Keratinocyte (primary cell): ENCODE measurements around the gene ADRA1B. TPM values are rescaled to one million over a fixed set of nuclear protein-coding genes. Genes with fewer than 3 reads are reported as not detected.

ENCODE experiments used
- DNase-seq: peaks from one replicate; pipeline ENCODE4 v3.0.0-alpha.2; 2011; ENCODE audit warnings: low read depth, missing footprints, low spot score
- FAIRE-seq: peaks from 2 replicates; lab custom pipeline; 2011; peaks lifted over from hg19 to GRCh38; lab: Jason Lieb, UNC
- H2AFZ ChIP-seq: 2 replicates; pipeline ENCODE4 v1.6.0; 2012; ENCODE audit warnings: low read length, control low read depth, inconsistent platforms; ENCODE audit not compliant: control insufficient read depth
- H3K27ac ChIP-seq: 2 replicates; pipeline ENCODE4 v1.5.1; 2011; ENCODE audit warnings: low read length; ENCODE audit not compliant: control insufficient read depth, insufficient read depth
- H3K27me3 ChIP-seq: 3 replicates; pipeline ENCODE4 v1.6.0; 2011; ENCODE audit warnings: low read length; ENCODE audit not compliant: control insufficient read depth, insufficient read depth; ENCODE audit errors: extremely low read depth
- H3K36me3 ChIP-seq, 2 experiments: 2 replicates in 1 of 2; 3 replicates in 1 of 2; pipeline ENCODE4 v1.5.1; 2011; ENCODE audit warnings: low read length in 2 of 2, mild to moderate bottlenecking in 1 of 2; ENCODE audit not compliant: control insufficient read depth in 2 of 2, insufficient read depth in 2 of 2; ENCODE audit errors: extremely low read depth in 1 of 2
- H3K4me1 ChIP-seq: 3 replicates; pipeline ENCODE4 v1.5.1; 2011; ENCODE audit warnings: low read length; ENCODE audit not compliant: control insufficient read depth, insufficient read depth; ENCODE audit errors: extremely low read depth
- H3K4me2 ChIP-seq: 3 replicates; pipeline ENCODE4 v1.6.0; 2011; ENCODE audit warnings: low read depth, low read length; ENCODE audit not compliant: control insufficient read depth, insufficient read depth; ENCODE audit errors: extremely low read depth
- H3K4me3 ChIP-seq, 3 experiments: fragments of 200-600 bp in 1 of 3; sonication (generic) in 1 of 3; 2 replicates in 2 of 3; 3 replicates in 1 of 3; pipeline ENCODE4 v1.5.1; 2011 to 2016; ENCODE audit warnings: low read length in 3 of 3, mild to moderate bottlenecking in 3 of 3, control low read depth in 2 of 3, inconsistent platforms in 1 of 3, low read depth in 1 of 3, mixed read lengths in 1 of 3, mixed run types in 1 of 3, moderate library complexity in 1 of 3; ENCODE audit not compliant: control insufficient read depth in 2 of 3, insufficient read depth in 2 of 3; ENCODE audit errors: extremely low read depth in 1 of 3
- H3K79me2 ChIP-seq: 2 replicates; pipeline ENCODE4 v1.6.0; 2012; ENCODE audit warnings: low read length; ENCODE audit not compliant: control insufficient read depth, insufficient read depth
- H3K9ac ChIP-seq: 3 replicates; pipeline ENCODE4 v1.6.0; 2011; ENCODE audit warnings: low read length; ENCODE audit not compliant: control insufficient read depth, insufficient read depth; ENCODE audit errors: extremely low read depth
- H3K9me1 ChIP-seq: 3 replicates; pipeline ENCODE4 v1.6.0; 2011; ENCODE audit warnings: low read length; ENCODE audit not compliant: control insufficient read depth, insufficient read depth; ENCODE audit errors: extremely low read depth
- H3K9me3 ChIP-seq: 2 replicates; pipeline ENCODE4 v1.5.1; 2012; ENCODE audit warnings: low read depth, low read length; ENCODE audit not compliant: control insufficient read depth
- H4K20me1 ChIP-seq: 3 replicates; pipeline ENCODE4 v1.6.0; 2011; ENCODE audit warnings: low read length; ENCODE audit not compliant: control insufficient read depth, insufficient read depth; ENCODE audit errors: extremely low read depth
- CTCF ChIP-seq, 3 experiments: IDR thresholded peaks in 1 of 3; conservative IDR thresholded peaks in 1 of 3; optimal IDR thresholded peaks in 1 of 3; 2 replicates in 2 of 3; 3 replicates in 1 of 3; pipeline versions ENCODE3 to v1.5.1; 2011; ENCODE audit warnings: low read length in 3 of 3, mild to moderate bottlenecking in 3 of 3, moderate library complexity in 2 of 3, control low read depth in 1 of 3, inconsistent platforms in 1 of 3; ENCODE audit not compliant: insufficient read depth in 2 of 3; ENCODE audit errors: extremely low read depth in 1 of 3
- EZH2 ChIP-seq: IDR thresholded peaks from one replicate; pipeline ENCODE4 v1.6.1; 2012; ENCODE audit warnings: inconsistent platforms, mild to moderate bottlenecking, low read length, moderate library complexity
- dilution Hi-C: fragments of 300-500 bp; cut with MboI; formaldehyde crosslinking; loops from one replicate; pipeline ENCODE4 v1.7.0; 2020; ENCODE audit warnings: low sequenced_read_pairs; ENCODE audit not compliant: extremely low pct_ligation_motif_present
- polyA plus RNA-seq, 5 experiments: library from polyadenylated mRNA; depleted of rRNA in 3 of 5; stranded (reverse) in 3 of 5; stranded (forward) in 1 of 5; unstranded in 1 of 5; fragments of >200 nt; gene quantifications; 1 replicate in 1 of 5; 2 replicates in 3 of 5; 3 replicates in 1 of 5; pipeline versions ENCODE4 v1.2.1 to v1.2.3, GENCODE V29; 2011 to 2012; ENCODE audit warnings: missing spikeins in 2 of 5, low read depth in 1 of 5, low replicate concordance in 1 of 5

The ADRA1B gene
- polyA plus RNA-seq, 1 donor (not counting 4 experiments of a cell fraction or from before 2014, with no cell fraction given), result 0.18 TPM

GRCh38 chr5:159947708-159948358 lies 31.6 kb downstream of the ADRA1B start:
- Histone ChIP-seq H3K27me3 (no peaks in the 10 kb centered on the region), H3K9me3 (no peaks in the 10 kb centered on the region), H3K27ac (no peak overlapping the region), H3K4me1 (no peaks in the 10 kb centered on the region), H4K20me1 (no peaks in the 10 kb centered on the region), H3K4me2 (no peak overlapping the region), H3K4me3 (no peak overlapping the region), H3K9me1 (no peaks in the 10 kb centered on the region), H3K36me3 (no peaks in the 10 kb centered on the region), H3K9ac (no peak overlapping the region), H3K79me2 (no peaks in the 10 kb centered on the region), H2AFZ (no peak overlapping the region)
- TF ChIP-seq CTCF (optimal IDR thresholded peaks at IDR 0.05 in 1 of 3, IDR thresholded peaks at IDR 0.05 in 1 of 3, conservative IDR thresholded peaks at IDR 0.05 in 1 of 3; ENCODE audit: extremely low read depth in 1 of 3, insufficient read depth in 2 of 3, low read length in 3 of 3), result no peak
- no peak for TF ChIP-seq EZH2
- DNase-seq (no peak), FAIRE-seq (no peak)
- dilution Hi-C loops, result no loop called here

DNA sequence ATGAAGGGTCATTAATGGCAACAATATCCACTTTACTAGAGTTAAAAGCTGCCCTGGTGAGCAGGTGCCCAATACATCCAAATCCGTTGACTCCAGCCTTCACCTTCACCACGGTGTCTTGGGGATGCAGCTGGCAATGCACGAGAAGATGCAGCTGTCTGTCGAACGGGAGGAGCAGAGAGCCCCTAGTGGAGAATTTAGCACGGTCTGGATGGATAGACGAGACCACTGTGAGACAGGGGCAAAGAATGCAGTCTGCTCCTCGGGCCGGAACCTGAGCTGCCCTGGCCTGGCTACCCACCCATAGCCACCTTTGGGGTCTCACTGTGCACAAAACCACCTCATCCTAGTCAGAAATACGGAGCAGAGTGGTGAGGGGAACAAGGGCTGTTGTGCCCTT lies 35.1 kb downstream of the ADRA1B start:
- no peak for FAIRE-seq
- Histone ChIP-seq H3K4me2 (no peak overlapping the region), H2AFZ (no peak overlapping the region)

More for the DNA sequence above, 35.1 kb downstream of the ADRA1B start:
- Histone ChIP-seq H3K79me2 (no peaks in the 10 kb centered on the region), H3K4me3 (no peak overlapping the region), H3K27ac (no peak overlapping the region), H3K4me1 (no peaks in the 10 kb centered on the region), H3K9me3 (no peaks in the 10 kb centered on the region), H3K9me1 (no peaks in the 10 kb centered on the region), H3K36me3 (no peaks in the 10 kb centered on the region), H4K20me1 (no peaks in the 10 kb centered on the region), H3K27me3 (no peaks in the 10 kb centered on the region), H3K9ac (no peak overlapping the region)
- TF ChIP-seq EZH2 (no peak), CTCF (optimal IDR thresholded peaks at IDR 0.05 in 1 of 3, IDR thresholded peaks at IDR 0.05 in 1 of 3, conservative IDR thresholded peaks at IDR 0.05 in 1 of 3; ENCODE audit: extremely low read depth in 1 of 3, insufficient read depth in 2 of 3, low read length in 3 of 3) (peak; percentile 17 to 34 (median 18))
- DNase-seq, result no peak
- dilution Hi-C loops, result no loop called here
